Measurements from ENCODE around the gene PIP4K2C.

The PIP4K2C gene

DNA sequence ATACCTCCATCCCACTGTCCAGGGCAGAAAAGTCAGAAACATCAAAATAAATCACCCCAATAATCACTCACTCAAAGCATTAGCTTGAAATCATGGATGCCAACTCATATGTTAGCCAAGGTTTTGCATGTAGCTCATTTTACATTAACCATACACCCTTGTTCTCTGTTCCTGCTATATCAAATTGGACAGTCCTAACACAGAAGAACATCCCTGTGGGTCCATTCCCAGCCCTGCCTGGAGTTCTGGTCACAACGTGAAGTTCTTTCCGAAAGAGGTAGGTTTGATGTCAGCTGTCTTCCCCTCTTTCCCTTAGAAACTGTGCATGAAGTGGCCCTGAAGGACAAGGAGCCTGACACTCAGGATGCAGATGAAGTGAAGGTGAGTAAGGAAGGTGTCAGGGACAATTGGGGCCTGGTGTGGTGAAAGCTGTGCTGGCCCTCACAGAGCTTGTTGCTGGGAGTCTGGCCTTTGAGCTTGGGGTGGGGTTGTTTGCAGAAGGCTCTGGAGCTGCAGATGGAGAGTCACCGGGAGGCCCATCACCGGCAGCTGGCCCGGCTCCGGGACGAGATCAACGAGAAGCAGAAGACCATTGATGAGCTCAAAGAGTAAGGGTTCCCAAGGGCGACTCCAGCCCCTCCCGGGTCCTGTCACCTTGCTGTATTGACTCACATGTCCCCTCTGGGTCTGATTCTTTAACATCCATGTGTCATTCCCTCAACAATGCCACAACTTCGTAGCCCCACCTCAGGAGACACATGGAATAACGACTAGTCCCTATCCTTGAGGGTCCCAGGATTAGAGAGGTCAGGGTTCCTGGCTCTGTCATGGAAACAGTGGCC, 15.0 kb upstream of the PIP4K2C start:
- no peak for TF ChIP-seq CTCF (IDR thresholded peaks at IDR 0.05; ENCODE audit: low read depth, low read length)
- H3K4me3 ChIP-seq (ENCODE audit: low read depth, low read length) = no peak overlapping the region

DNA sequence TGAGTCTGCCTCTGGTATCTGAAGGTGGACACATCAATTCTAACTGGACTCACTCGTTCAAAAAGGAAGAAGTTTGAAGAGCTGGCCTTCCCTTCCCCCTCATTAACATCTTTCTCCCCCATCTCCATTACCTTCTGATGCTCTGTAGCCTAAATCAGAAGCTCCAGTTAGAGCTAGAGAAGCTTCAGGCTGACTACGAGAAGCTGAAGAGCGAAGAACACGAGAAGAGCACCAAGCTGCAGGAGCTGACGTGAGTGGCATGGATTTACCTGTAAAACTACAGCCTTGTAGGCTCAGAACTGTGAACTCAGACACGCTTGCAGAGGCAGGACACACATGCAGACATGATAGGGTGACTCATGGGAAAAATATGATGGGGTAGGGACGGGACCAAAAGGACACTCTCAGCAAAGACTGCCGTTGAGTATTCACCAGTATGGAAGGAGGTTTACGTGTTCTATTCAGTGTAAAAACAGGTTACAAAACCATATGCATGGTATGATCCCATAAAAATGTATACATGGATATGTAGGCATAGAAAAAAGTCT, 14.3 kb upstream of the PIP4K2C start:
- H3K4me3 ChIP-seq (ENCODE audit: low read depth, low read length) = no peak overlapping the region
- TF ChIP-seq CTCF (IDR thresholded peaks at IDR 0.05; ENCODE audit: low read depth, low read length) = no peak

GRCh38 chr12:57577981-57578758, 12.8 kb upstream of the PIP4K2C start:
- TF ChIP-seq CTCF (IDR thresholded peaks at IDR 0.05; ENCODE audit: low read depth, low read length) = no peak
- no peak overlapping the region for H3K4me3 ChIP-seq (ENCODE audit: low read depth, low read length)

DNA sequence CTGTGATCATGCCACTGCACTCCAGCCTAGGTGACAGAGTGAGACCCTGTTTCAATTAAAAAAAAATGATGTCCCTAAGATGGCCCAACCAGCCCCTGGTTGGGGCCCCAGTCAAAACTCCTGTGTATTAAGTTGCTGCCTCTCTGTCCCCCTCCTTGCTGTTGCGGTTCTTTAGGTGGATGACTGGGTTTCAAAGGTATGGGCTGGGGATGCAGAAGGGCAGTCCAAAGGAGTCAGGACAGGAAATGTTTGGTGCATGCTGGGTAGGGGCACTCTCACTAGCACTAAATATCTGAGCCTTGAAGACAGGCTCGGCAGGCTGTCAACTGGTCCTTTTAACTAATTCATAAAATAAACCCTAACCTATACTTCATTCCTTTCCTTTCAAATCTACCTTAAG, 12.0 kb upstream of the PIP4K2C start:
- no peak for TF ChIP-seq CTCF (IDR thresholded peaks at IDR 0.05; ENCODE audit: low read depth, low read length)
- H3K4me3 ChIP-seq (ENCODE audit: low read depth, low read length) = no peak overlapping the region

- no peak for TF ChIP-seq CTCF (IDR thresholded peaks at IDR 0.05; ENCODE audit: low read depth, low read length)
- no peak overlapping the region for H3K4me3 ChIP-seq (ENCODE audit: low read depth, low read length)
These were observed 11.1 kb upstream of the PIP4K2C start for GRCh38 chr12:57579677-57580465.

- no peak for TF ChIP-seq CTCF (IDR thresholded peaks at IDR 0.05; ENCODE audit: low read depth, low read length)
- H3K4me3 ChIP-seq (ENCODE audit: low read depth, low read length) = no peak overlapping the region
These were observed 10.6 kb upstream of the PIP4K2C start for GRCh38 chr12:57580466-57580795.
